ENCODE measurements around the gene BRI3BP. TPM values are rescaled to one million over a fixed set of nuclear protein-coding genes. Genes with fewer than 3 reads are reported as not detected.

The BRI3BP gene
- total RNA-seq, 1 donor from 2014 or later: 4.9 TPM

DNA sequence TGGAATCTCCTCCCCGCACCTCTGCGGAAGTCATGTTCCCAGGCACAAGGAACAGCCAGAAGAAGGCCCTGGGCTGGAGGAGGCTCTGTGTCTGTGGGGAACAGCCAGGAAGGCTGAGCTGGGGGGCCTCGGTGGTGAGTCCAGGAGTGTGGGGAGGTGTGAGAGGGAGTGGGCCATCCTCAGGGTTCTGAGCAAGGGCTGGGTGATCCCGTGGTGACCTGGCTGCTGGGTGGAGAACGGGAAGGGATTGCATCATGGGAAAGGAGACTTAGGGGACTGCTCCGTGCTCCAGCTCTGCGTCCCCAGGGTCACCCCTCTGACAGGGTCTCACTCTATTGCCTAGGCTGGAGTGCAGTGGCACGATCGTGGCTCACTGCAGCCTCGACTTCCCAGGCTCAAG lies 85.6 kb downstream of the BRI3BP start:
- Mint-ChIP-seq H3K27ac (ENCODE audit: unreplicated experiment) (no peak overlapping the region), H3K36me3 (ENCODE audit: unreplicated experiment) (peaks cover 24% of the 10 kb centered on the region), H3K4me3 (ENCODE audit: unreplicated experiment) (no peak overlapping the region), H3K4me1 (ENCODE audit: unreplicated experiment) (peaks cover 13% of the 10 kb centered on the region), H3K27me3 (ENCODE audit: unreplicated experiment) (no peaks in the 10 kb centered on the region), H3K9me3 (ENCODE audit: unreplicated experiment) (no peaks in the 10 kb centered on the region)
- TF ChIP-seq, protein P1, sequence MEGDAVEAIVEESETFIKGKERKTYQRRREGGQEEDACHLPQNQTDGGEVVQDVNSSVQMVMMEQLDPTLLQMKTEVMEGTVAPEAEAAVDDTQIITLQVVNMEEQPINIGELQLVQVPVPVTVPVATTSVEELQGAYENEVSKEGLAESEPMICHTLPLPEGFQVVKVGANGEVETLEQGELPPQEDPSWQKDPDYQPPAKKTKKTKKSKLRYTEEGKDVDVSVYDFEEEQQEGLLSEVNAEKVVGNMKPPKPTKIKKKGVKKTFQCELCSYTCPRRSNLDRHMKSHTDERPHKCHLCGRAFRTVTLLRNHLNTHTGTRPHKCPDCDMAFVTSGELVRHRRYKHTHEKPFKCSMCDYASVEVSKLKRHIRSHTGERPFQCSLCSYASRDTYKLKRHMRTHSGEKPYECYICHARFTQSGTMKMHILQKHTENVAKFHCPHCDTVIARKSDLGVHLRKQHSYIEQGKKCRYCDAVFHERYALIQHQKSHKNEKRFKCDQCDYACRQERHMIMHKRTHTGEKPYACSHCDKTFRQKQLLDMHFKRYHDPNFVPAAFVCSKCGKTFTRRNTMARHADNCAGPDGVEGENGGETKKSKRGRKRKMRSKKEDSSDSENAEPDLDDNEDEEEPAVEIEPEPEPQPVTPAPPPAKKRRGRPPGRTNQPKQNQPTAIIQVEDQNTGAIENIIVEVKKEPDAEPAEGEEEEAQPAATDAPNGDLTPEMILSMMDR (IDR thresholded peaks at IDR 0.05): no peak
- no peak for DNase-seq (ENCODE audit: extremely low spot score, unreplicated experiment)

DNA sequence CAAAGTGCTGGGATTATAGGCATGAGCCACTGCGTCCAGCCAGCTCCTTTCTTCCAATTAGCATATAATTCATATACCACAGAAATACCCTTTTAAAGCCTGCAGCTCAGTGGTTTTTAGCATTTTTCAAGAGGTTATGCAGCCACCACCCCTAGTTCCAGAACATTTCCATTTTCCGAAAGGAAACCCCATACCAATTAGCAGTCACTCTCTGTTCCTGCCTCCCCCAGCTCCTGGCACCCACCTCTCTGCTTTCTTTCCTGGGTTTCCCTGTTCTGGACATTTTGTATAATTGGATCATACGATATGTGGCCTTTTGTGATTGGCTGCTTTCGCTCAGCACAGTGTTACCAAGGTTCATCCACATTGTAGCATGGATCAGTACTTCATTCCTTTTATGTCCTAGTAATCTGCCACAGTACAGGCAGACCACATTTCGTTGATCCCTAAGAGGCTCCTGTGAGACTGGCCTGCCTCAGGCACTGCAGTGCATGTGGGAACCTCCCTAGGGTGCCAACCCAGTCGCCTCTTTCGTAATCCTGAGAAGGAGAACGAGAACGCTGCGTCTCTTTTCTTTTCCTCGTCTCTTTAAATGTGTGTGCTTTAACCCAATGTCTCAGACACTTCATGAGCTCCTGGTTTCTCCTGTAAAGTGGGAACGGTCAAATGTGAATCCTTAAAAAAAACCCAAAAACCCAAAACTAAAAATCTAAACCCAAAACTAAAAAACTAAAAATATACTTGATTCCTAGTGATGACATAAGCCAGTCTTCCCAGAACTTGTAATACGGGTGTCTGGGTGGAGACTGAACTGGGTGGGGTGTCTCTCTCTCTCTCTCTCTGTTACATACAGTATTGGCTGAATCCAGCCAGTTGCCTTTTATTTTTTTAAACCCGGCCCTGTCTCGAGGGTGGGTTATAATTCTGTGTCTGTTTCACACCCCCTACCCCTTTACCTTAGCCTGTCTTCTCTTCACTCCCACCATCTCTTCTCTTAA lies 86.5 kb downstream of the BRI3BP start:
- Mint-ChIP-seq H3K4me1 (ENCODE audit: unreplicated experiment) (peaks cover 13% of the 10 kb centered on the region), H3K4me3 (ENCODE audit: unreplicated experiment) (peak overlapping the region; percentile 40), H3K9me3 (ENCODE audit: unreplicated experiment) (no peaks in the 10 kb centered on the region), H3K36me3 (ENCODE audit: unreplicated experiment) (peaks cover 24% of the 10 kb centered on the region), H3K27ac (ENCODE audit: unreplicated experiment) (peak overlapping the region; percentile 91), H3K27me3 (ENCODE audit: unreplicated experiment) (no peaks in the 10 kb centered on the region)
- TF ChIP-seq, protein P1 (IDR thresholded peaks at IDR 0.05): no peak
- no peak for DNase-seq (ENCODE audit: extremely low spot score, unreplicated experiment)

Other genes starting within 250 kb of the BRI3BP start
- gene SCARB1, start 129.8 kb upstream of the BRI3BP start, total RNA-seq: 27.1 and 28.2 TPM in 2 replicates
- 1,249 and 1,279 TPM in 2 replicates for gene UBC, start 79.0 kb upstream of the BRI3BP start, total RNA-seq
- 17.8 and 18.8 TPM in 2 replicates for gene DHX37, start 4.5 kb upstream of the BRI3BP start, total RNA-seq
- gene AACS, start 71.8 kb downstream of the BRI3BP start, total RNA-seq: 21.8 and 22.0 TPM in 2 replicates
- gene TMEM132B, start 192.7 kb downstream of the BRI3BP start, total RNA-seq: 0.35 and 0.42 TPM in 2 replicates

Data from osteocyte (in vitro differentiated cells).